ENCODE data around the gene MSN. TPM values are rescaled to one million over a fixed set of nuclear protein-coding genes. Genes with fewer than 3 reads are reported as not detected.

The MSN gene
- total and polyA plus RNA-seq, 8 donors: 367 to 543 (median 422) TPM

GRCh38 chrX:65726715-65727114 is 59.3 kb downstream of the MSN start:
- no peak for TF ChIP-seq CTCF (IDR thresholded peaks at IDR 0.05)
- Histone ChIP-seq H3K27me3 (no peaks in the 10 kb centered on the region), H3K27ac (no peak overlapping the region), H3K36me3 (peaks cover 1 to 54% of the 10 kb centered on the region in 2 donors), H3K9me3 (no peaks in the 10 kb centered on the region), H3K4me1 (peaks cover 0 to 34% of the 10 kb centered on the region in 2 donors), H3K4me3 (no peak overlapping the region)
- no peak for ATAC-seq
- no peak for DNase-seq
- intact Hi-C loops (cut with DNase I): loop anchor here in 1 of 2 donors (10.0 kb wide), 1 partner anchor 132 kb away; no protein-coding TSS in a partner anchor

- no peak overlapping the region for H3K27ac ChIP-seq
- no peak for TF ChIP-seq CTCF (IDR thresholded peaks at IDR 0.05)
- intact Hi-C loops (cut with DNase I): no loop called here
- no peaks in the 10 kb centered on the region for H3K9me3 ChIP-seq
- no peaks in the 10 kb centered on the region for H3K27me3 ChIP-seq
- ATAC-seq (no peak), DNase-seq (no peak)
- H3K4me3 ChIP-seq: no peak overlapping the region
- peaks cover 3 to 95% of the 10 kb centered on the region in 2 donors for H3K36me3 ChIP-seq
- H3K4me1 ChIP-seq: peaks cover 0 to 2% of the 10 kb centered on the region in 2 donors
These were observed 64.3 kb downstream of the MSN start for GRCh38 chrX:65731684-65732289.

- intact Hi-C loops (cut with DNase I): no loop called here
- H3K27me3 ChIP-seq: no peaks in the 10 kb centered on the region
- no peak for DNase-seq
- ATAC-seq: no peak
- H3K9me3 ChIP-seq: no peaks in the 10 kb centered on the region
- no peak overlapping the region for H3K27ac ChIP-seq
- H3K4me1 ChIP-seq: no peaks in the 10 kb centered on the region
- TF ChIP-seq CTCF (IDR thresholded peaks at IDR 0.05): no peak
- peaks cover 0 to 66% of the 10 kb centered on the region in 2 donors for H3K36me3 ChIP-seq
- H3K4me3 ChIP-seq: no peak overlapping the region
These were observed 73.5 kb downstream of the MSN start for GRCh38 chrX:65740909-65741308.

GRCh38 chrX:65741823-65742222 is 74.4 kb downstream of the MSN start:
- intact Hi-C loops (cut with DNase I): no loop called here
- no peak for DNase-seq
- peak overlapping the region in 1 of 2 donors; percentile 18 for H3K27ac ChIP-seq
- H3K36me3 ChIP-seq: peaks cover 0 to 56% of the 10 kb centered on the region in 2 donors
- no peak for TF ChIP-seq CTCF (IDR thresholded peaks at IDR 0.05)
- H3K27me3 ChIP-seq: no peaks in the 10 kb centered on the region
- no peaks in the 10 kb centered on the region for H3K9me3 ChIP-seq
- no peak for ATAC-seq
- H3K4me3 ChIP-seq: no peak overlapping the region
- H3K4me1 ChIP-seq: no peaks in the 10 kb centered on the region

GRCh38 chrX:65744965-65745364 is 77.5 kb downstream of the MSN start:
- H3K4me1 ChIP-seq: no peaks in the 10 kb centered on the region
- no peak for TF ChIP-seq CTCF (IDR thresholded peaks at IDR 0.05)
- ATAC-seq (no peak), DNase-seq (peak in 1 of 4 donors; percentile 12)
- intact Hi-C loops (cut with DNase I): no loop called here
- no peak overlapping the region for H3K4me3 ChIP-seq
- no peaks in the 10 kb centered on the region for H3K27me3 ChIP-seq
- no peaks in the 10 kb centered on the region for H3K9me3 ChIP-seq
- peaks cover 0 to 25% of the 10 kb centered on the region in 2 donors for H3K36me3 ChIP-seq
- no peak overlapping the region for H3K27ac ChIP-seq
